GM10266 (cell line): Measurements from ENCODE around the gene DNAJC2.

Source experiments
- DNase-seq: peaks from one replicate; pipeline ENCODE4 v3.0.0; 2012; ENCODE audit errors: extremely low spot score
- TF ChIP-seq, protein P1 (sequence below): IDR thresholded peaks from 2 replicates; pipeline ENCODE4 v1.5.1; 2012; ENCODE audit warnings: mild to moderate bottlenecking, low read depth; ENCODE audit not compliant: control insufficient read depth, insufficient read depth; ENCODE audit errors: missing control alignments

Gene DNAJC2

DNA sequence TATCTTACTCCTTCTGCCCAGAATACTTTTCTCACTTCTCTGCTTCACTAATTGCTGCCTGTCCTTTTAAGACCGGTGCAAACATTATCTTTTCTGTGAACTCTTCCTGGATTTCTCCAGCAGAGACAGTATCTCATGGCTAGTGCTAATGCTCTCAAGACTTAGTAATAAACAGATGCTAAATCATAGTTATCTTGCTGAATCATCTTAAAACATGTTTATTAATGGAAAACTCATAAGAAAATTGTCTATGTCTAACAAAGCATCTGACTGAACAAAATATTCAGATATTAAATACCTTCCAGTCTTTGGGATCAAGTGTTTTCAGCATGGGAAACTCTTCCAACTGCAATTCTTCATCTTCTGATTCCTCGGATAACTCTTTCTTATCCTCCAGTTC lies 3.1 kb downstream of the DNAJC2 start:
- no peak for DNase-seq
- TF ChIP-seq, protein P1, sequence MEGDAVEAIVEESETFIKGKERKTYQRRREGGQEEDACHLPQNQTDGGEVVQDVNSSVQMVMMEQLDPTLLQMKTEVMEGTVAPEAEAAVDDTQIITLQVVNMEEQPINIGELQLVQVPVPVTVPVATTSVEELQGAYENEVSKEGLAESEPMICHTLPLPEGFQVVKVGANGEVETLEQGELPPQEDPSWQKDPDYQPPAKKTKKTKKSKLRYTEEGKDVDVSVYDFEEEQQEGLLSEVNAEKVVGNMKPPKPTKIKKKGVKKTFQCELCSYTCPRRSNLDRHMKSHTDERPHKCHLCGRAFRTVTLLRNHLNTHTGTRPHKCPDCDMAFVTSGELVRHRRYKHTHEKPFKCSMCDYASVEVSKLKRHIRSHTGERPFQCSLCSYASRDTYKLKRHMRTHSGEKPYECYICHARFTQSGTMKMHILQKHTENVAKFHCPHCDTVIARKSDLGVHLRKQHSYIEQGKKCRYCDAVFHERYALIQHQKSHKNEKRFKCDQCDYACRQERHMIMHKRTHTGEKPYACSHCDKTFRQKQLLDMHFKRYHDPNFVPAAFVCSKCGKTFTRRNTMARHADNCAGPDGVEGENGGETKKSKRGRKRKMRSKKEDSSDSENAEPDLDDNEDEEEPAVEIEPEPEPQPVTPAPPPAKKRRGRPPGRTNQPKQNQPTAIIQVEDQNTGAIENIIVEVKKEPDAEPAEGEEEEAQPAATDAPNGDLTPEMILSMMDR: no peak

DNA sequence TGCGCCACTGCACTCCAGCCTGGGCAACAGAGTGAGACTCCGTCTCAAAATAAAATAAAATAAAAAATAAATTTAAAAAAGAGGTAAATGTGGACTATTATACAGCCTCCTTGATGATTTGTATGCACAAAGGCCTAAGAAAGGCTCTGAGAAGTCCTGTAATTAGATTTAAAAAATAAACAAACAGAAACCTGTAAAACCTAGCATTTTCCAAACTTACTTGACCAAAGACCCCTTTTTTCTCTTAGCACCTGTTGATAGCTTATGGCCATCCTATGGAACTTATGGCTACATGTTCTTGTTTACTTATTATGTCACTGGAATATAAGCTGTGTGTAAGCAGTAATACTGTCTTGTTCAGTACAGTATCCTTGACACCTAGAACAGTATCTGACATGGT lies 5.7 kb downstream of the DNAJC2 start:
- no peak for DNase-seq
- TF ChIP-seq, protein P1: no peak

- TF ChIP-seq, protein P1: no peak
- DNase-seq: no peak
Observed at GRCh38 chr7:103336761-103337160, 7.8 kb downstream of the DNAJC2 start.

DNA sequence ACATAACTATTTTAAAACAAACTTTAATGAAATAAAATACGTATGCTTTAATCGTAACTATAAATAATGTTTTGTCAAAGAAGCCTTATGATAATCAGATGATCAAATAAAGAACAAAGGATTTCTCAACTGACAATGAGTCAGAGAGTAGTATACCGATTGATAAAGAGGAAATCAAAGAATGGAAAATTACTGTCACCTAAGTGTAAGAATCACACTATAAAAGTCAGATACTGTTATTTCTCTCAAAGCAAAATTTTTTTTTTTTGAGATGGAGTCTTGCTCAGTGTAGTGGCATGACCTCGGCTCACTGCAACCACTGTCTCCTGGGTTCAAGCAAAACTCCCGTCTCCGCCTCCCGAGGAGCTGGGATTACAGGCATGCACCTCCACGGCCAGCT lies 18.8 kb downstream of the DNAJC2 start:
- DNase-seq: no peak
- TF ChIP-seq, protein P1: no peak

DNA sequence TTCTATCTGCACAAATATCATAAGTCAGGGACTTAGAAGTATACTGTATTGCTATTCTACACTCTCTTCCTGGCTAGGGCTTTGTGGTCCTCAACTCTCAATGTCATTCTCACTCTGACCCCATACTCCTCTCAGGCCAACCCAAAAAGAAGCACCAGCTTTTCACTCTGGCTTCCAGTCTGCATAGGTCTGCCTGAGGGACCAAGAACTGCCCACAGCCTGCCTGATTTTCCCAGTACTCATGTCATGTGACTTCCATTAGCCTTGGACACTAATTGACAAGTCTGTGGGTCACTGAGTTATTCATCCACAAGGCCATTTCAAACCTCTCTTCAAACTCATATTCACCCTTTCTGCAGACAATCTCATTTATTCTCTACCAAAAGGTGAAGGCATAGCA lies 27.6 kb downstream of the DNAJC2 start:
- no peak for DNase-seq
- TF ChIP-seq, protein P1: no peak

- DNase-seq: no peak
- TF ChIP-seq, protein P1: no peak
Observed at GRCh38 chr7:103316380-103316941, 28.1 kb downstream of the DNAJC2 start.

DNA sequence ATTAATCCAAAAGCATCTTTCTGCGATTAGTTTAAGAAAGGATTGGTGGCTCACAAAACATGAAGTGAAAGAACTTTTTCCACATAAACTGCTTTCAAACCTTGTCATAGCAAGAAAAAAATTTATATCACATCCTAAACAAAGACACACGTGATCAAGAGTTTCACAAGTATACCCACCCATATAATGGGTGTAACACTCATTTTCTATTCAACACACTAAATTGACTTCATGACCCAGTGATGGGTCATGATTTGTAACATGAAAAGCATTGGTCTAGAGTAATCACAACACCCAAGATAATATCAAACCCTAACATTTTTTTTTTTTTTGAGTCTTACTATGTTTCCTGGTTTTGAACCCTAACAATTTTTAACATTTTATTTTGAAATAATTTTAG lies 29.7 kb downstream of the DNAJC2 start:
- DNase-seq: no peak
- TF ChIP-seq, protein P1: no peak
